NCI-H187 (cell line): ENCODE measurements around the gene ATP6V1G2.
"Not testable (repeated sequence)": the region's sequence is repeated elsewhere in the genome, so short reads cannot be mapped to it uniquely, and the experiment has no call there.

Experiments
- DNase-seq, 2 experiments: peaks; one replicate each; lab custom pipeline; 2025; lab: John Stamatoyannopoulos, UW

The ATP6V1G2 gene

GRCh38 chr6:31529329-31530150, 16.9 kb downstream of the ATP6V1G2 start:
- no peak for DNase-seq

DNA sequence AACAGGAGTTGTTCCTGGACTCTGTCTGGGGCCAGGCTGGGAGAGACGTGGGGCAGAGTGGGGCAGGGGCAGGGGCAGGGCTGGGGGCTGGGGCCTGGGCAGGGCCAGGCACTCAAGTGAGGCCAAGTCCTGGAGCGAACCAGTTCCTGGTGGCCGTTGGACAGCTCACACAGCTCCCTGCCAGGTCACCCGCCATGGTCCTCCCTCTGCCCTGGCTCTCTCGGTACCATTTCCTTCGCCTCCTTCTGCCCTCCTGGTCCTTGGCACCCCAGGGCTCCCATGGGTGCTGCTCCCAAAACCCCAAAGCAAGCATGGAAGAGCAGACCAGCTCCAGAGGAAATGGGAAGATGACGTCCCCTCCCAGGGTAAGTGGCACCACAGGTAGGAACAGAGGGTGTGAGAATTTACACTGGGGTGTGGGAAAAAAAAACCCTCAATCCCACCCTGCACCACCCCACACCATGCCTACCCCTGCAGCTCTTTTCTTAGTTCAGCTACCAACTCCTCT, 17.5 kb downstream of the ATP6V1G2 start, which contains the start of gene MCCD1:
TSS of gene MCCD1 (plus strand) at position 142 of the 508 bp plus-strand sequence. CDS start at position 195, 53 bp downstream.
- no peak for DNase-seq

- no peak for DNase-seq
These were observed 18.1 kb downstream of the ATP6V1G2 start for GRCh38 chr6:31528307-31528777.

DNA sequence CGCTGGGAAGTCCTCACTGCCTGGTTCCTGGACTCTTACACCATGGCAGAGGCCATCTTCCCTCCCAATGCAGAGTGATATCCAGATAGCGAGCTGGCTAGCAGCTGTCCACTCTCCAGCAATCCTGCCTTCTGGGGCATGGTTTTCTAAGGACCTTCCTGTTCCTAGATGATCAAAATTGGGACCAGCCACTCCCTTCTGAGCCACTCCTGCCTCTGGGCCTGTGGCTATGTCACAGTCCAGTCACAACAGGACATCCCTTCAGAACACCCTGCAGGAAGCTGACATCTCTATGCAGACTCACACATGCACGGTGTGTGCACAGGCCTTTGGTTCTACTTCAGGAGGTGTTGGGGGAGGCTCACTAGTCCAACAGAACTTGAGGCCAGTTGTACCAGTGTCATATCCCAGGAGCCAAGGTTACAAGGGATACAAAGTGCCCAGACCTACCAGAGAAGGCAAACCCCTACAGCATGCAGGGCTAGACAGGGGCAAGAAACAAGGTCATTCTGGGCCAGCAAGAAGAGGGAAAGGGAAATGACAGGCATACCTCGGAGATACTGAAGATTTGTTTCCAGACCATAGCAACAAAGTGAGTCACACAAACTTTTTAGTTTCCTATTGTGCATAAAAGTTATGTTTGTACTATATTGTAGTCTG, 20.3 kb downstream of the ATP6V1G2 start:
- DNase-seq: no peak

- no peak for DNase-seq
These were observed 20.9 kb downstream of the ATP6V1G2 start for GRCh38 chr6:31525553-31525931.

GRCh38 chr6:31521835-31522234, 24.6 kb downstream of the ATP6V1G2 start:
- no peak for DNase-seq

- no peak for DNase-seq
These were observed 32.8 kb downstream of the ATP6V1G2 start for GRCh38 chr6:31513456-31514165.

DNA sequence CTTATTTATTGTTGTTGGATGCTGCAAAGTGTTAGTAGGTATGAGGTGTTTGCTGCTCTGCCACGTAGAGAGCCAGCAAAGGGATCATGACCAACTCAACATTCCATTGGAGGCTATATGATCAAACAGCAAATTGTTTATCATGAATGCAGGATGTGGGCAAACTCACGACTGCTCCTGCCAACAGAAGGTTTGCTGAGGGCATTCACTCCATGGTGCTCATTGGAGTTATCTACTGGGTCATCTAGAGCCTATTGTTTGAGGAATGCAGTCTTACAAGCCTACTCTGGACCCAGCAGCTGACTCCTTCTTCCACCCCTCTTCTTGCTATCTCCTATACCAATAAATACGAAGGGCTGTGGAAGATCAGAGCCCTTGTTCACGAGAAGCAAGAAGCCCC, 36.4 kb downstream of the ATP6V1G2 start:
- no peak for DNase-seq

DNA sequence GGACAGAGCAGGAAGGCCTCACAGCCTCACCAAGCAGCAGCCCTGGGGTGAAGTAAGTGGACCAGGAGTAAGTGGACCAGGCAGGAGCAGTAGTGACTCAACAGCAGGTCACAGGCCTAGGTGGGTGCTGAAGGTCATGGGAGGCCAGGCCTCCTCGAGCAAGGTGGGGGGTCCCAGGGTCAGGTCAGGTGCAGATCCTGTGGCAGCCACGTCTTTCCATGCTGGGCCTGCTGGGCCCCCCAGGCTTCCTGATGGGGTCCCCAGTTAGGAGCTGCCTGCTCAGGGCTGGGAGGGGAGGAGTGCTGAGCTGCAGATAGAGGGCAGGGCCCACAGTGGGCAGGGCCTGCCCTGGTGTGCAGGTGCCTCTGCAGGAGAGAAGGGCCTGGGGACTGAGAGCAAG, 37.4 kb downstream of the ATP6V1G2 start:
- DNase-seq: not testable (repeated sequence)

- DNase-seq: no peak
These were observed 43.8 kb downstream of the ATP6V1G2 start for GRCh38 chr6:31502586-31502985.

DNA sequence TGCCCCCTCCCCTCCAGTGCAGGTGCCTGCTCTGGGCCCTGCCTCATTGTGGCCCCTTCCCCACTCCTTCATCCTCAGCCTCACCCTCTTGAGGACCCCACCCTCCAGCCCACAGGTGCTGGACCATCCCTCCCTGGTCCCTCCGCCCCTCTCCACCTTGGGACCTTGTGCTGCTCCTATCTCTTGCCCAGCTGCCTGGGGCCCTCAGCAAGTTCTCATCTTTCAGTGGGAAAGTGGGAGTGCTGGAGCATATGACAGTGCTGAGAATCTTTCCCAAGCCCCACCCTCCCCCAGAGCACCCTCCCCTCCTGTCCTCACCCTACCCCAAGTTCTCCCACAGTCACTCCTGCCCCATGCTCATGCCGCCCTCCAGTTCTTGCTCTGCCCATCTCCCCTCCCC, 46.8 kb downstream of the ATP6V1G2 start:
- DNase-seq: not testable (repeated sequence)

DNA sequence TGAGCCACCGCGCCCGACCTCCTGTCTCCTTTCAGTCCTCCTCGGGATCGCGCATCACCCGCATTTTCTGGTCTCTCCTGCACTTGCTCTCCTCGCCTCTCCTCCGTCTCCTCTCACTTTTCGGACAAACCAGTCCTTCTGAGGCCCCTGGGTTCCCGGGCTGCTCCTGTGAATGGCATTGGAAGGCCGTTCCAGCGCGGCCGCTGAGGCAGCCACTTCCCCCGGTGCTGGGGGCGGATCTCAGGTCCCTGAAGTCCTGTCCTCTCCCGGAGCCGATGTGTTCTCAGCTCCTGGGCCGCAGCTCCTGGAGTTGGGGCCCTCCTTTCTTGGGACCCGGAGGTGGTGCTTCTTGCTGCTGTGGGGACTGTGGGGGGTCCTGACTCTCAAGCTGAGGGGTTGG, 47.7 kb downstream of the ATP6V1G2 start:
- no peak for DNase-seq

- no peak for DNase-seq
These were observed 48.6 kb downstream of the ATP6V1G2 start, which contains the start of gene MICB for GRCh38 chr6:31497531-31498476. Gene MICB, plus strand, starts transcription at chr6:31498145. Its CDS starts 49 bp downstream, at chr6:31498194.

DNA sequence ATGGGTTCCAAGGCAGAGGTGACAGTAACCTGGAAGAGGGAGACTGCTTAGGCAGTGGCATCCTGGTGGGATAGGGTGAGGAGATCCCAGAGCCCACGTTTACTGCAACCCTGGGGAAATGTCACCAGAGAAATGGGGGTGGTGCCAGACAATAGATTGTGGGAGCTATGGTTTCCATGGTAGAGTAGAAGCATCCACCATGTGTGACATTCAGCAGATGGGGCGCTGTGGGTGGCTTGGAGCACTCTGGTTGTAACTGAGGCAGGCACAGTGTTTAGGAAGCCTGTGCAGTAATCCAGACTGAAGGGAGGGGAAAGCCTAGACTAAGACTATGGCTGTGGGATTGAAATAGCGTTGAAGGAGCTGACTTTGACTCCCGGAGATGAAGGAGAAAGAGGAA, 49.6 kb downstream of the ATP6V1G2 start:
- DNase-seq: not testable (repeated sequence)

DNA sequence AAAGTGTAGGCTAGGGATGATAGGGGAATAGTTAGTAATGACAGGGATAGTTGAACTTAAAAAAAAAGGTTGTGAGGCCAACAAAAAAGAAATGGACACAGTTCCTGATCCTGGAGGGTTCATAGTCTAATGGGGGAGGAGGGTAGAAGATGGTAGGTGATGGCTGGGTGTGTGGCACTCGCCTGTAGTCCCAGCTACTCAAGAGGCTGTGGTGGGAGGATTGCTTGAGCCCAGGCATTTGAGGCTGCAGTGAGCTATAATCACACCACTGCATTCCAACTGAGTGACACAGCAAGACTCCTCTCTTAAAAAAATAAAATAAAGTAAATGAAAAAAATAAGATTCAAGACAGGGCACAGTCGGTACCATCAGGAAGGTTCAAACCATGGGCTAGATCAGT, 50.8 kb downstream of the ATP6V1G2 start:
- DNase-seq: no peak
